ENCODE data around the gene LDHB.

DNA sequence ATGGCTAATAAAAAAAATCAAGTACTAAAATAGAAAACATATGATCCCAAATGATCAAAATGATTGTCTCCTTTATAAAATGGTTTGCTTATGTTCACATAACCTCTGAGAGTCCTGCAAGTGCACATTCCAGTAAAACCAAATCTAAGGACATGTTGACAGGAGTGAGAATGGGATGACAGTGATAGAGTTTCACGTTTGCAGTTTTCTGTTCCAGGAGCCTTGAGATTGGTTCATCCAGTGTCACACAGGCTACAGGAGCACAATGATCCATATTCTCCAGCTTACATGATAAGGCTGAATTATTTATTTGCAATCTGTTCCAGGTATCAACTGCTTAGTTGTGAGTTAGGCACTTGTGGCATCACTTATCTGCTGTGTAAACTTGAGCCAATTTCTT, 51.5 kb downstream of the LDHB start:
- TF ChIP-seq POLR2A (IDR thresholded peaks at IDR 0.05), result no peak
- TF ChIP-seq, protein P1, sequence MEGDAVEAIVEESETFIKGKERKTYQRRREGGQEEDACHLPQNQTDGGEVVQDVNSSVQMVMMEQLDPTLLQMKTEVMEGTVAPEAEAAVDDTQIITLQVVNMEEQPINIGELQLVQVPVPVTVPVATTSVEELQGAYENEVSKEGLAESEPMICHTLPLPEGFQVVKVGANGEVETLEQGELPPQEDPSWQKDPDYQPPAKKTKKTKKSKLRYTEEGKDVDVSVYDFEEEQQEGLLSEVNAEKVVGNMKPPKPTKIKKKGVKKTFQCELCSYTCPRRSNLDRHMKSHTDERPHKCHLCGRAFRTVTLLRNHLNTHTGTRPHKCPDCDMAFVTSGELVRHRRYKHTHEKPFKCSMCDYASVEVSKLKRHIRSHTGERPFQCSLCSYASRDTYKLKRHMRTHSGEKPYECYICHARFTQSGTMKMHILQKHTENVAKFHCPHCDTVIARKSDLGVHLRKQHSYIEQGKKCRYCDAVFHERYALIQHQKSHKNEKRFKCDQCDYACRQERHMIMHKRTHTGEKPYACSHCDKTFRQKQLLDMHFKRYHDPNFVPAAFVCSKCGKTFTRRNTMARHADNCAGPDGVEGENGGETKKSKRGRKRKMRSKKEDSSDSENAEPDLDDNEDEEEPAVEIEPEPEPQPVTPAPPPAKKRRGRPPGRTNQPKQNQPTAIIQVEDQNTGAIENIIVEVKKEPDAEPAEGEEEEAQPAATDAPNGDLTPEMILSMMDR (IDR thresholded peaks at IDR 0.05), result no peak
